B cell (primary cell): ENCODE data around the gene HOXB6. TPM values are rescaled to one million over a fixed set of nuclear protein-coding genes. Genes with fewer than 3 reads are reported as not detected.

Experiments
- ATAC-seq: fragments of 200-7000 bp; cut with Tn5 transposase; one replicate; pipeline ENCODE4 v1.10.0; 2021; ENCODE audit warnings: low read depth, mild to moderate bottlenecking, moderate number of reproducible peaks, moderate library complexity
- CTCF ChIA-PET: fragments of 350-600 bp; sonication (Branson Sonifier 250); formaldehyde crosslinking; loops from one replicate; lab custom pipeline; 2021; ENCODE audit warnings: antibody characterized with exemption, inconsistent platforms; lab: Charles Lee
- POLR2A ChIA-PET: fragments of 350-600 bp; sonication (Branson Sonifier 250); formaldehyde crosslinking; loops from one replicate; lab custom pipeline; 2021; ENCODE audit warnings: antibody characterized with exemption; lab: Charles Lee
- DNase-seq: peaks from one replicate; pipeline ENCODE4 v3.0.0; 2013
- H2AFZ ChIP-seq: 2 replicates; pipeline ENCODE4 v1.6.1; 2012; ENCODE audit warnings: mild to moderate bottlenecking, low read depth, low read length; ENCODE audit not compliant: insufficient read depth, poor library complexity, severe bottlenecking
- H3K27ac ChIP-seq, 2 donors: 1 replicate in 1 of 2; 2 replicates in 1 of 2; pipeline ENCODE4 v1.5.1; 2012 to 2013; ENCODE audit warnings: low read length in 2 of 2, mild to moderate bottlenecking in 2 of 2, moderate library complexity in 1 of 2
- H3K27me3 ChIP-seq, 4 experiments: fragments of 200-600 bp in 1 of 4; sonication (generic) in 1 of 4; replicated peaks in 1 of 4; 1 replicate in 2 of 4; 2 replicates in 2 of 4; pipeline versions ENCODE4 v1.6.1 to v1.7.0; 2013 to 2016; ENCODE audit warnings: low read length in 3 of 4, mild to moderate bottlenecking in 2 of 4, mixed read lengths in 1 of 4, moderate library complexity in 1 of 4; ENCODE audit not compliant: insufficient read depth in 4 of 4, control insufficient read depth in 3 of 4; ENCODE audit errors: control extremely low read depth in 1 of 4
- H3K36me3 ChIP-seq, 2 experiments: replicated peaks in 1 of 2; 1 replicate in 1 of 2; 2 replicates in 1 of 2; pipeline versions ENCODE4 v1.6.1 to v1.7.1; 2013; ENCODE audit warnings: low read length in 1 of 2; ENCODE audit not compliant: insufficient read depth in 2 of 2, control insufficient read depth in 1 of 2; ENCODE audit errors: control extremely low read depth in 1 of 2, extremely low read depth in 1 of 2
- H3K4me1 ChIP-seq, 2 donors: fragments of 200-600 bp in 1 of 2; sonication (generic) in 1 of 2; 1 replicate in 1 of 2; 2 replicates in 1 of 2; pipeline versions ENCODE4 v1.5.1 to v1.6.1; 2013 to 2017; ENCODE audit warnings: low read length in 2 of 2; ENCODE audit not compliant: control insufficient read depth in 2 of 2, insufficient read depth in 2 of 2
- H3K4me2 ChIP-seq: replicated peaks from 2 replicates; pipeline ENCODE3; 2012; ENCODE audit warnings: mild to moderate bottlenecking, low read depth, low read length; ENCODE audit not compliant: poor library complexity, severe bottlenecking
- H3K4me3 ChIP-seq, 5 experiments: fragments of 200-600 bp in 1 of 5; sonication (generic) in 1 of 5; 1 replicate in 3 of 5; 2 replicates in 2 of 5; pipeline versions ENCODE4 v1.5.1 to v1.7.0; 2011 to 2016; ENCODE audit warnings: low read length in 4 of 5, mild to moderate bottlenecking in 4 of 5, low read depth in 2 of 5, control low read depth in 1 of 5, moderate library complexity in 1 of 5; ENCODE audit not compliant: insufficient read depth in 1 of 5; ENCODE audit errors: control extremely low read depth in 1 of 5, extremely low read depth in 1 of 5
- H3K79me2 ChIP-seq: fragments of 200-600 bp; sonication (generic); one replicate; pipeline ENCODE4 v1.6.0; 2016; ENCODE audit warnings: low read length; ENCODE audit not compliant: control insufficient read depth, insufficient read depth
- H3K9ac ChIP-seq: fragments of 200-600 bp; sonication (generic); 2 replicates; pipeline ENCODE4 v1.6.1; 2017; ENCODE audit warnings: mild to moderate bottlenecking, low read length, moderate library complexity
- H3K9me3 ChIP-seq, 3 donors: one replicate each; pipeline versions ENCODE4 v1.6.1 to v1.7.1; 2013; ENCODE audit warnings: low read length in 2 of 3; ENCODE audit not compliant: control insufficient read depth in 2 of 3, insufficient read depth in 1 of 3; ENCODE audit errors: control extremely low read depth in 1 of 3
- H4K20me1 ChIP-seq: 2 replicates; pipeline ENCODE4 v1.6.0; 2012; ENCODE audit warnings: mild to moderate bottlenecking, low read length; ENCODE audit not compliant: insufficient read depth, control insufficient read depth, poor library complexity, severe bottlenecking
- H3K27ac Mint-ChIP-seq: one replicate; pipeline ENCODE4 v1.8.0; 2021; ENCODE audit warnings: mixed read lengths
- H3K27me3 Mint-ChIP-seq: one replicate; pipeline ENCODE4 v1.8.0; 2021; ENCODE audit warnings: mixed read lengths
- H3K4me1 Mint-ChIP-seq: one replicate; pipeline ENCODE4 v1.8.0; 2021; ENCODE audit warnings: mixed read lengths
- H3K4me3 Mint-ChIP-seq: one replicate; pipeline ENCODE4 v1.8.0; 2021; ENCODE audit warnings: mixed read lengths
- H3K9me3 Mint-ChIP-seq: one replicate; pipeline ENCODE4 v1.8.0; 2022; ENCODE audit warnings: mixed read lengths; ENCODE audit not compliant: insufficient read depth
- CTCF ChIP-seq: fragments of 200-600 bp; IDR thresholded peaks from one replicate; pipeline ENCODE4 v1.8.0; 2022; ENCODE audit warnings: antibody characterized with exemption, mild to moderate bottlenecking
- EZH2 ChIP-seq: IDR thresholded peaks from 2 replicates; pipeline ENCODE4 v1.6.1; 2012; ENCODE audit warnings: borderline replicate concordance, low read depth, mild to moderate bottlenecking, moderate library complexity, low read length; ENCODE audit not compliant: insufficient read depth, poor library complexity, severe bottlenecking
- WGBS: methylation state at CpG from one replicate; pipeline ENCODE4 v1.1.5; 2013; ENCODE audit warnings: missing lambda C conversion rate; ENCODE audit not compliant: insufficient coverage; 5-methylcytosine and 5-hydroxymethylcytosine counted together
- intact Hi-C: fragments of 100-400 bp; cut with micrococcal nuclease; formaldehyde crosslinking; loops from one replicate; pipeline ENCODE4 v1.10.0; 2022
- polyA plus RNA-seq: library from polyadenylated mRNA; depleted of rRNA; stranded (reverse); fragments of >200 nt; gene quantifications from 2 replicates; pipeline ENCODE4 v1.2.3, GENCODE V29; 2012
- total RNA-seq, 2 donors: library from RNA; stranded (reverse); fragments of 120-200 nt in 1 of 2; gene quantifications; 1 replicate in 1 of 2; 2 replicates in 1 of 2; pipeline versions ENCODE4 v1.2.3 to v1.2.4, GENCODE V29; 2013 to 2022

The HOXB6 gene
- total and polyA plus RNA-seq, 2 donors (not counting 1 experiment from before 2014, with no cell fraction given) = 0.10 TPM; not detected in 1

GRCh38 chr17:48600244-48601098, 4.3 kb downstream of the HOXB6 start:
- intact Hi-C loops = no loop called here
- Mint-ChIP-seq H3K4me1 (peaks cover 31% of the 10 kb centered on the region), H3K4me3 (no peak overlapping the region), H3K9me3 (no peaks in the 10 kb centered on the region), H3K27me3 (peaks cover 83% of the 10 kb centered on the region), H3K27ac (no peak overlapping the region)
- Histone ChIP-seq H3K4me2 (no peak overlapping the region), H3K27ac (no peak overlapping the region), H3K4me3 (no peak overlapping the region), H3K27me3 (peaks cover 0 to 100% (median 77%) of the 10 kb centered on the region in 4 experiments), H3K9ac (no peak overlapping the region), H3K4me1 (peaks cover 34 to 41% of the 10 kb centered on the region in 2 donors), H3K9me3 (peaks cover 0 to 36% (median 0%) of the 10 kb centered on the region in 3 donors), H4K20me1 (peaks cover 8% of the 10 kb centered on the region), H3K79me2 (no peaks in the 10 kb centered on the region), H3K36me3 (no peaks in the 10 kb centered on the region), H2AFZ (no peak overlapping the region)
- ChIA-PET POLR2A (interaction anchor here (0.5 to 0.6 kb wide), 2 partner anchors 12 to 25 kb away, joined by 5 to 10 read pairs; partner anchors contain the start of gene HOXB9), CTCF (interaction anchor here (0.6 to 1.7 kb wide), 10 partner anchors 29 to 305 kb away, joined by 3 to 5 read pairs (median 4); no protein-coding TSS in a partner anchor)
- 87% methylated on average over 16 of the region's 17 CpGs for WGBS
- no peak for ATAC-seq
- TF ChIP-seq CTCF (no peak), EZH2 (no peak)
- DNase-seq = no peak

DNA sequence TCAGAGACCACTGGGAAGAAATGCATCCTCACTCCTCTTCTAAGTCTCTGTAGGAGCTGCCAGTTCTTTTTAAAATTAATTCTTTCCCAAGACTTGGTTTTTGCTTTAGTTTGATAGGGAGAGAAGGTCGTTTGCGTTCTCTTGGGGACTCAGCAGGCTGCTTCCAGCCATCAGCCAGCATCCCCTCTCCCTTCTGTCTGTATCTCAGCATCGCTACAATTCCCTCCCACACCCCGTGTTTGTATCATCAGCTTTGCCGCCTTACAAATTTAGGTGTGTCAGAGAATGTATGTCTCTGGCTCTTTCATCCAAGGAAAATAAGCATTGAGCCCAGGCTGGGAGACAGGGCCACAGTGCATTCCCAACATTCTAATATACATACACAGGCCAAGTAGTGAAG, 5.4 kb downstream of the HOXB6 start:
- peak; percentile 11 for DNase-seq
- peaks cover 8% of the 10 kb centered on the region for H4K20me1 ChIP-seq
- CTCF ChIA-PET = interaction anchor here (1.0 to 1.1 kb wide), 2 partner anchors 9 kb away, joined by 3 to 6 read pairs; no protein-coding TSS in a partner anchor
- H3K9ac ChIP-seq = no peak overlapping the region
- peaks cover 0 to 35% (median 0%) of the 10 kb centered on the region in 3 donors for H3K9me3 ChIP-seq
- WGBS = 100% methylated on average over 2 of the region's 5 CpGs
- peaks cover 36 to 41% of the 10 kb centered on the region in 2 donors for H3K4me1 ChIP-seq
- no peak overlapping the region for H3K4me3 ChIP-seq
- POLR2A ChIA-PET = no interaction called here
- H3K4me2 ChIP-seq = no peak overlapping the region
- Mint-ChIP-seq H3K27me3 (peaks cover 83% of the 10 kb centered on the region), H3K27ac (no peak overlapping the region), H3K4me3 (peak overlapping the region; percentile 37), H3K4me1 (peaks cover 31% of the 10 kb centered on the region), H3K9me3 (no peaks in the 10 kb centered on the region)
- intact Hi-C loops = loop anchor here (5.0 kb wide), 1 partner anchor 128 kb away; the partner anchor contains the start of gene HOXB13
- no peak overlapping the region for H2AFZ ChIP-seq
- H3K36me3 ChIP-seq = no peaks in the 10 kb centered on the region
- TF ChIP-seq CTCF (no peak), EZH2 (no peak)
- H3K27me3 ChIP-seq = peaks cover 0 to 100% (median 79%) of the 10 kb centered on the region in 4 experiments
- H3K79me2 ChIP-seq = no peaks in the 10 kb centered on the region
- no peak for ATAC-seq
- H3K27ac ChIP-seq = no peak overlapping the region
